Measurements from ENCODE around the gene POU2AF3.

The POU2AF3 gene

DNA sequence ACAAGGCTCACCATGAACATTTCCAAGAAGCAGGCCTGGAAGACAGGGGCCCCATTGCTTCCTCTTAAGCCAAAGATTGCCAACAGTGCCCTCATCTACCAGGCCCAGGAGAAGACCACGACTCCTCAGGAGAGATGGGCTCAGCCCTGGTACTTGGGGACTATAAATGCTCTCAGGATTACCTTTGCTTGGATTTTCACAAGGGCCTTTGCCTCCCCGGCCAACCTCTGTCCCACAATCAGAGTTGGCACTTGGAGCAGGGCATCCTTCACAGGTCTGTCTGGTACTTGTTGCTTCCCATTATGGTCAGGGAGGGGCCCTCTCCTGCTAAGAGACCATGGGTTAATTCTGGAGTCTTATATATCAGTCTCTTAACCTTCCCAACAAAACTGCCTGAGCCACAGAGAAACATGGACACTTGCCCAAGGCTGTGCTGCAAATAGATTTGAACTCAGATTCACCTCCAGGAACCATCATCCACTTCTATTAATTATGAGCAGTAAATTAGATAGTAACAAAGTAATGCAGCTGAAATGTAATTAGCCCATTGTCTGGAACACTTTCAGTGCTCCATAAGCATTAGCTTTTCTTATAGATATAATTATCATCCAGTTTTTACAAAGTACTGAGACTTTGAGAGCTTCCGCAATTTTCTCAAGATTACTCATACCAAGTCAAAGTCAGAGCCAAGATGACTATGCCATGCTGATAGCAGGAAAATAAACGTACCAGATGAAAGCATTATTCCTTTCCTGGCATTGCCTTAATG lies 33.5 kb downstream of the POU2AF3 start:
- Histone ChIP-seq H3F3A (ENCODE audit: low read depth) (no peaks in the 10 kb centered on the region), H3K9ac (ENCODE audit: low read depth, low read length, poor library complexity, severe bottlenecking) (no peak overlapping the region), H3K9me3 (ENCODE audit: insufficient read depth, low read depth, low read length) (no peaks in the 10 kb centered on the region), H4K20me1 (ENCODE audit: insufficient read depth, low read length, poor library complexity, severe bottlenecking) (no peaks in the 10 kb centered on the region), H2AFZ (ENCODE audit: low read length) (no peak overlapping the region), H3K4me1 (ENCODE audit: insufficient read depth, low read length, poor library complexity, severe bottlenecking) (no peaks in the 10 kb centered on the region), H3K27me3 (ENCODE audit: insufficient read depth, low read length, poor library complexity, severe bottlenecking) (no peaks in the 10 kb centered on the region), H3K4me2 (ENCODE audit: low read depth, low read length, poor library complexity, severe bottlenecking) (no peak overlapping the region), H3K79me2 (ENCODE audit: insufficient read depth, low read length) (no peaks in the 10 kb centered on the region), H3K9me2 (replicated peaks; ENCODE audit: low read depth, low read length) (no peaks in the 10 kb centered on the region), H3K36me3 (ENCODE audit: insufficient read depth, low read length) (no peaks in the 10 kb centered on the region), H3K4me3 (ENCODE audit: low read length, poor library complexity, severe bottlenecking) (no peak overlapping the region)
- TF ChIP-seq EZH2phosphoT487 (IDR thresholded peaks at IDR 0.05; ENCODE audit: borderline replicate concordance) (no peak), CTCF (conservative IDR thresholded peaks at IDR 0.05; ENCODE audit: low read length) (no peak)

GRCh38 chr11:111334532-111335502 lies 36.5 kb downstream of the POU2AF3 start:
- no peak overlapping the region for H3K9ac ChIP-seq (ENCODE audit: low read depth, low read length, poor library complexity, severe bottlenecking)
- H3K9me3 ChIP-seq (ENCODE audit: insufficient read depth, low read depth, low read length): peaks cover 5% of the 10 kb centered on the region
- H3K4me2 ChIP-seq (ENCODE audit: low read depth, low read length, poor library complexity, severe bottlenecking): no peak overlapping the region
- no peaks in the 10 kb centered on the region for H3K36me3 ChIP-seq (ENCODE audit: insufficient read depth, low read length)
- TF ChIP-seq EZH2phosphoT487 (IDR thresholded peaks at IDR 0.05; ENCODE audit: borderline replicate concordance): no peak
- no peak for TF ChIP-seq CTCF (conservative IDR thresholded peaks at IDR 0.05; ENCODE audit: low read length)
- no peaks in the 10 kb centered on the region for H3K27me3 ChIP-seq (ENCODE audit: insufficient read depth, low read length, poor library complexity, severe bottlenecking)
- H4K20me1 ChIP-seq (ENCODE audit: insufficient read depth, low read length, poor library complexity, severe bottlenecking): no peaks in the 10 kb centered on the region
- H3F3A ChIP-seq (ENCODE audit: low read depth): no peaks in the 10 kb centered on the region
- no peak overlapping the region for H2AFZ ChIP-seq (ENCODE audit: low read length)
- no peaks in the 10 kb centered on the region for H3K4me1 ChIP-seq (ENCODE audit: insufficient read depth, low read length, poor library complexity, severe bottlenecking)
- no peaks in the 10 kb centered on the region for H3K9me2 ChIP-seq (replicated peaks; ENCODE audit: low read depth, low read length)
- no peak overlapping the region for H3K4me3 ChIP-seq (ENCODE audit: low read length, poor library complexity, severe bottlenecking)
- no peaks in the 10 kb centered on the region for H3K79me2 ChIP-seq (ENCODE audit: insufficient read depth, low read length)

GRCh38 chr11:111335549-111335948 lies 37.2 kb downstream of the POU2AF3 start:
- no peaks in the 10 kb centered on the region for H3F3A ChIP-seq (ENCODE audit: low read depth)
- H3K36me3 ChIP-seq (ENCODE audit: insufficient read depth, low read length): no peaks in the 10 kb centered on the region
- H3K27me3 ChIP-seq (ENCODE audit: insufficient read depth, low read length, poor library complexity, severe bottlenecking): no peaks in the 10 kb centered on the region
- TF ChIP-seq CTCF (conservative IDR thresholded peaks at IDR 0.05; ENCODE audit: low read length) (no peak), EZH2phosphoT487 (IDR thresholded peaks at IDR 0.05; ENCODE audit: borderline replicate concordance) (no peak)
- H3K79me2 ChIP-seq (ENCODE audit: insufficient read depth, low read length): no peaks in the 10 kb centered on the region
- no peak overlapping the region for H2AFZ ChIP-seq (ENCODE audit: low read length)
- H4K20me1 ChIP-seq (ENCODE audit: insufficient read depth, low read length, poor library complexity, severe bottlenecking): no peaks in the 10 kb centered on the region
- no peak overlapping the region for H3K9ac ChIP-seq (ENCODE audit: low read depth, low read length, poor library complexity, severe bottlenecking)
- peaks cover 8% of the 10 kb centered on the region for H3K9me3 ChIP-seq (ENCODE audit: insufficient read depth, low read depth, low read length)
- H3K4me3 ChIP-seq (ENCODE audit: low read length, poor library complexity, severe bottlenecking): no peak overlapping the region
- no peak overlapping the region for H3K4me2 ChIP-seq (ENCODE audit: low read depth, low read length, poor library complexity, severe bottlenecking)
- H3K9me2 ChIP-seq (replicated peaks; ENCODE audit: low read depth, low read length): no peaks in the 10 kb centered on the region
- H3K4me1 ChIP-seq (ENCODE audit: insufficient read depth, low read length, poor library complexity, severe bottlenecking): no peaks in the 10 kb centered on the region

All from Loucy (cell line).